K562 (cell line): Measurements from ENCODE around the gene PLEKHG5. TPM values are rescaled to one million over a fixed set of nuclear protein-coding genes. Genes with fewer than 3 reads are reported as not detected.

Source experiments
- CBX3 ChIP-seq, 2 experiments: IDR thresholded peaks; 1 replicate in 1 of 2; 2 replicates in 1 of 2; pipeline ENCODE4 v1.6.1; 2012; ENCODE audit warnings: inconsistent platforms in 2 of 2, low read length in 2 of 2, borderline replicate concordance in 1 of 2, control low read depth in 1 of 2
- CHD4 ChIP-seq: fragments of 200-600 bp; sonication (generic); IDR thresholded peaks from 3 replicates; pipeline ENCODE4 v1.6.1; 2012; ENCODE audit warnings: low read depth, mild to moderate bottlenecking, mixed read lengths, low read length, inconsistent platforms; ENCODE audit not compliant: insufficient read depth, insufficient replicate concordance, poor library complexity, severe bottlenecking
- HDAC1 ChIP-seq, 2 experiments: fragments of 450-650 bp; IDR thresholded peaks; 2 replicates each; pipeline ENCODE4 v1.6.1; 2016 to 2017; ENCODE audit warnings: inconsistent platforms in 1 of 2, mild to moderate bottlenecking in 1 of 2, moderate library complexity in 1 of 2
- HDAC2 ChIP-seq: fragments of 450-650 bp; IDR thresholded peaks from 2 replicates; pipeline ENCODE4 v1.6.1; 2016; ENCODE audit warnings: mild to moderate bottlenecking
- KDM1A ChIP-seq, 2 experiments: fragments of 450-650 bp; IDR thresholded peaks; 2 replicates each; pipeline ENCODE4 v1.6.1; 2016; ENCODE audit warnings: mild to moderate bottlenecking in 2 of 2
- PHF20 ChIP-seq: fragments of 450-650 bp; IDR thresholded peaks from 2 replicates; pipeline ENCODE4 v1.6.1; 2018; ENCODE audit not compliant: partially characterized antibody
- RBM25 ChIP-seq: fragments of 200-400 bp; formaldehyde crosslinking; IDR thresholded peaks from 2 replicates; pipeline ENCODE4 v1.6.1; 2018; ENCODE audit warnings: low read length, low read depth, moderate library complexity; ENCODE audit not compliant: severe bottlenecking
- RCOR1 ChIP-seq, 2 experiments: IDR thresholded peaks; 2 replicates each; pipeline ENCODE4 v1.6.1; 2012; ENCODE audit warnings: low read depth in 2 of 2, low read length in 2 of 2, borderline replicate concordance in 1 of 2, improper control_type of control experiment in 1 of 2
- SP1 ChIP-seq: sonication (generic); formaldehyde crosslinking; IDR thresholded peaks from 2 replicates; pipeline ENCODE4 v1.8.1; 2022; ENCODE audit warnings: mild to moderate bottlenecking, missing genetic modification reagents
- ZNF24 ChIP-seq: fragments of 450-650 bp; IDR thresholded peaks from 2 replicates; pipeline ENCODE4 v1.6.1; 2016
- ZNF668 ChIP-seq: fragments of 250-450 bp; sonication (Bioruptor Pico); IDR thresholded peaks from 2 replicates; pipeline ENCODE4 v1.8.0; 2022; ENCODE audit warnings: mild to moderate bottlenecking, inconsistent platforms
- ZSCAN29 ChIP-seq: fragments of 450-650 bp; IDR thresholded peaks from 2 replicates; pipeline ENCODE4 v1.6.1; 2017
- polyA plus RNA-seq, 8 experiments: library from polyadenylated mRNA; depleted of rRNA in 4 of 8; stranded (reverse) in 5 of 8; unstranded in 3 of 8; fragments of >200 nt; fragmentation: Nextera tagmentation in 2 of 8; fragmentation: Illumina TruSeq in 1 of 8; extraction: Ambion mirVana in 2 of 8; extraction: Trizol in 1 of 8; gene quantifications; 2 replicates each; pipeline versions ENCODE4 v1.2.1 to v1.2.3, GENCODE V29; 2011 to 2014; ENCODE audit warnings: inconsistent platforms in 1 of 8, missing spikeins in 1 of 8
- total RNA-seq, 7 experiments: library from RNA; depleted of rRNA in 6 of 7; stranded (reverse); fragments of >200 nt in 6 of 7; fragmentation: Illumina TruSeq in 2 of 7; extraction: Trizol in 2 of 7; gene quantifications; 2 replicates each; pipeline versions ENCODE4 v1.2.1 to v1.2.3, GENCODE V29; 2011 to 2021; ENCODE audit warnings: low replicate concordance in 1 of 7
- TF ChIP-seq, protein P1 (sequence below), 3 experiments: IDR thresholded peaks in 2 of 3; conservative IDR thresholded peaks in 1 of 3; 2 replicates each; pipeline ENCODE4 v1.5.1; 2011 to 2012; ENCODE audit warnings: low read length in 3 of 3, mild to moderate bottlenecking in 3 of 3, control low read depth in 2 of 3, improper control_type of control experiment in 1 of 3, inconsistent platforms in 1 of 3, low read depth in 1 of 3, mixed read lengths in 1 of 3, moderate library complexity in 1 of 3; ENCODE audit not compliant: insufficient read depth in 2 of 3
- TF ChIP-seq, protein P2 (sequence below): fragments of 250-450 bp; sonication (Bioruptor Pico); IDR thresholded peaks from 2 replicates; pipeline ENCODE4 v1.8.0; 2021; ENCODE audit warnings: moderate library complexity, mild to moderate bottlenecking, inconsistent platforms

The PLEKHG5 gene
- total and polyA plus RNA-seq, 9 of the 15 experiments (the other 6 are each of a cell fraction or from before 2014, with no cell fraction given) = 0.04 to 0.29 (median 0.09) TPM; not detected in 3

DNA sequence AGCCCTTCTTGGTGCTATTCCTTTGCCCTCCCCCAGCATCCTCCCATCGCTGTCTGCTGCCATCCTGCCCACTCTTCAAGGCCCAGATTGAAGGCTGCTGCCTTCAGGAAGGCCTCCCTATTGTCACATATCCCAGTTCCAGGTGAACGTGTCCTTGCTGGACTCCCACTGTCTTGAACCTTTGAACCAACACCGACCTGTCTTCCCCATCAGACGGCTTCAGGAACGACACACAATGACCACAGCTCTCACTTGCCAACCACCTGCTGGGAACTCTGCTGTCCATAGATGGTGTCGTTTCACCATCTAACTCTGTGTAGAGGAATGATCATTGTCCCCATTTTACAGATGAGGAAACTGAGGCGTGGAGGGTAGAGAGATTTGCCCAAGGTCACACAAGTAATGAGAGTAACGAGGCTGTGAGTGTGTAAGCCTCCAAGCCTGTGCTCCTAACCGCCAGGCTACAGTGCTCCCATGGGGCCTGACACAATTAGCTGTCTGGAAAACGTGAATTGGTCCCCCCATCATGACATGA is 9.9 kb upstream of the PLEKHG5 start (continued):
- TF ChIP-seq, protein P1, sequence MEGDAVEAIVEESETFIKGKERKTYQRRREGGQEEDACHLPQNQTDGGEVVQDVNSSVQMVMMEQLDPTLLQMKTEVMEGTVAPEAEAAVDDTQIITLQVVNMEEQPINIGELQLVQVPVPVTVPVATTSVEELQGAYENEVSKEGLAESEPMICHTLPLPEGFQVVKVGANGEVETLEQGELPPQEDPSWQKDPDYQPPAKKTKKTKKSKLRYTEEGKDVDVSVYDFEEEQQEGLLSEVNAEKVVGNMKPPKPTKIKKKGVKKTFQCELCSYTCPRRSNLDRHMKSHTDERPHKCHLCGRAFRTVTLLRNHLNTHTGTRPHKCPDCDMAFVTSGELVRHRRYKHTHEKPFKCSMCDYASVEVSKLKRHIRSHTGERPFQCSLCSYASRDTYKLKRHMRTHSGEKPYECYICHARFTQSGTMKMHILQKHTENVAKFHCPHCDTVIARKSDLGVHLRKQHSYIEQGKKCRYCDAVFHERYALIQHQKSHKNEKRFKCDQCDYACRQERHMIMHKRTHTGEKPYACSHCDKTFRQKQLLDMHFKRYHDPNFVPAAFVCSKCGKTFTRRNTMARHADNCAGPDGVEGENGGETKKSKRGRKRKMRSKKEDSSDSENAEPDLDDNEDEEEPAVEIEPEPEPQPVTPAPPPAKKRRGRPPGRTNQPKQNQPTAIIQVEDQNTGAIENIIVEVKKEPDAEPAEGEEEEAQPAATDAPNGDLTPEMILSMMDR (IDR thresholded peaks at IDR 0.05 in 2 of 3, conservative IDR thresholded peaks at IDR 0.05 in 1 of 3; ENCODE audit: insufficient read depth in 2 of 3, low read depth in 1 of 3, low read length in 3 of 3) = peak in 1 of 3 experiments; percentile 17; a peak in 1 of 6 replicates
- TF ChIP-seq ZNF668 (CRISPR knock-in tag) (no peak), HDAC1 (IDR thresholded peaks at IDR 0.05) (peak in 1 of 2 experiments; percentile 57; a peak in 1 of 4 replicates), PHF20 (peak; percentile 51), RBM25 (peak; percentile 93), RCOR1 (IDR thresholded peaks at IDR 0.05; ENCODE audit: borderline replicate concordance in 1 of 2, low read depth in 2 of 2, low read length in 2 of 2) (peak in 1 of 2 experiments; percentile 84; a peak in 2 of 4 replicates), CBX3 (IDR thresholded peaks at IDR 0.05; ENCODE audit: borderline replicate concordance in 1 of 2, low read length in 2 of 2) (peak in 1 of 2 experiments; percentile 50; a peak in 1 of 3 replicates), SP1 (0 out of 2 replicates have a peak, but pooled peaks have one; percentile 26), CHD4 (peak; percentile 68), KDM1A (IDR thresholded peaks at IDR 0.05) (peak; percentile 85 to 90), ZNF24 (0 out of 2 replicates have a peak, but pooled peaks have one; percentile 25), ZSCAN29 (no peak), HDAC2 (peak; percentile 92)
- TF ChIP-seq, protein P2, sequence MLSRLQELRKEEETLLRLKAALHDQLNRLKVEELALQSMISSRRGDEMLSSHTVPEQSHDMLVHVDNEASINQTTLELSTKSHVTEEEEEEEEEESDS (CRISPR knock-in tag) = no peak
